HEK293 (cell line): ENCODE results near the gene SLC66A2.

ENCODE experiments used
- CTCF ChIP-seq: fragments of 450-650 bp; formaldehyde crosslinking; IDR thresholded peaks from 2 replicates; pipeline ENCODE4 v1.5.1; 2016; ENCODE audit warnings: missing biosample characterization, missing genetic modification characterization
- GFI1B ChIP-seq: fragments of 450-650 bp; formaldehyde crosslinking; IDR thresholded peaks from 2 replicates; pipeline ENCODE4 v1.5.1; 2016; ENCODE audit warnings: missing biosample characterization, missing genetic modification characterization
- KLF16 ChIP-seq: fragments of 450-650 bp; formaldehyde crosslinking; IDR thresholded peaks from 2 replicates; pipeline ENCODE4 v1.5.1; 2017; ENCODE audit warnings: missing biosample characterization, missing genetic modification characterization
- PRDM1 ChIP-seq: fragments of 450-650 bp; formaldehyde crosslinking; IDR thresholded peaks from 2 replicates; pipeline ENCODE4; 2016; ENCODE audit warnings: missing biosample characterization, missing genetic modification characterization
- REPIN1 ChIP-seq: fragments of 450-650 bp; formaldehyde crosslinking; IDR thresholded peaks from 2 replicates; pipeline ENCODE4 v1.5.1; 2017; ENCODE audit warnings: missing biosample characterization, missing genetic modification characterization, low read depth
- ZNF140 ChIP-seq: fragments of 450-650 bp; formaldehyde crosslinking; IDR thresholded peaks from 2 replicates; pipeline ENCODE4 v1.5.1; 2016; ENCODE audit warnings: missing biosample characterization, missing genetic modification characterization
- ZNF184 ChIP-seq: fragments of 450-650 bp; IDR thresholded peaks from 2 replicates; pipeline ENCODE4 v1.5.1; 2018; ENCODE audit warnings: missing biosample characterization, mild to moderate bottlenecking, missing genetic modification characterization
- ZNF23 ChIP-seq: fragments of 450-650 bp; formaldehyde crosslinking; IDR thresholded peaks from 2 replicates; pipeline ENCODE4 v1.5.1; 2016; ENCODE audit warnings: missing biosample characterization, missing genetic modification characterization, borderline replicate concordance
- ZNF239 ChIP-seq: fragments of 450-650 bp; formaldehyde crosslinking; IDR thresholded peaks from 2 replicates; pipeline ENCODE4 v1.5.1; 2016; ENCODE audit warnings: missing biosample characterization, missing genetic modification characterization
- TF ChIP-seq, protein P1 (sequence below): fragments of 450-650 bp; formaldehyde crosslinking; IDR thresholded peaks from 2 replicates; pipeline ENCODE4 v1.5.1; 2016; ENCODE audit warnings: missing biosample characterization, missing genetic modification characterization, low read depth
- TF ChIP-seq, protein P2 (sequence below): fragments of 450-650 bp; formaldehyde crosslinking; IDR thresholded peaks from 2 replicates; pipeline ENCODE4 v1.5.1; 2017; ENCODE audit warnings: missing biosample characterization, missing genetic modification characterization
- TF ChIP-seq, protein P3 (sequence below): sonication (generic); formaldehyde crosslinking; IDR thresholded peaks from 2 replicates; pipeline ENCODE4 v1.8.1; 2022; ENCODE audit warnings: mild to moderate bottlenecking, moderate library complexity, missing genetic modification reagents

DNA sequence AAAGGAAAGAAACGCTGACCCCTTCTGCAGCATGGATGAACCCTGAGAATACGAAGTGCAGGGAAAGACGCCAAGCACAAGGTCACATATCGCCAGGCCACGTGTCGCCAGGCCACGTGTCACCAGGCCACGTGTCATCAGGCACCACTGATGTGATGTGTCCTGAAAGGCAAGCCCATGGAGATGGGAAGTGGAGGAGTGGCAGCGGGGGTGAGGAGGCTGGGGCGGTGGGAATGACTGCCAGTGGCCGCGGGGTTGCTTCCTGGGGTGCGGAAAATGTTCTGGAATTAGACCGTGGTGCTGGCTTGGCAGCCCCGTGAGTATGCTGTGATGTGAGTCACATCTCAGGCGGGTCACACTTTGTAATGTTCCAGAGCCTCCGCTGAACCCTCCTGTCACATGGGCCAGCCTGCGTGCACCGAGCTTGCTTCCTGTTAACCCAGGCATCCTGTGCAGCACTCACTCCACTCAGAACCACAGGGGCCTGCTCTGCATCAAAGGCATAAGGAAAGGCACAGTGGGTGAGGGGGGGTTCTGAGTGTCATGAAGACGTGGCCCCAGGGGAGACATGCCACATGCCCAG lies 39.0 kb downstream of the SLC66A2 start:
- no peak for TF ChIP-seq CTCF (tag by site-specific recombination)
- TF ChIP-seq ZNF184 (tag by site-specific recombination) = no peak
- no peak for TF ChIP-seq REPIN1 (tag by site-specific recombination)
- TF ChIP-seq PRDM1 (tag by site-specific recombination) = no peak
- TF ChIP-seq, protein P1, sequence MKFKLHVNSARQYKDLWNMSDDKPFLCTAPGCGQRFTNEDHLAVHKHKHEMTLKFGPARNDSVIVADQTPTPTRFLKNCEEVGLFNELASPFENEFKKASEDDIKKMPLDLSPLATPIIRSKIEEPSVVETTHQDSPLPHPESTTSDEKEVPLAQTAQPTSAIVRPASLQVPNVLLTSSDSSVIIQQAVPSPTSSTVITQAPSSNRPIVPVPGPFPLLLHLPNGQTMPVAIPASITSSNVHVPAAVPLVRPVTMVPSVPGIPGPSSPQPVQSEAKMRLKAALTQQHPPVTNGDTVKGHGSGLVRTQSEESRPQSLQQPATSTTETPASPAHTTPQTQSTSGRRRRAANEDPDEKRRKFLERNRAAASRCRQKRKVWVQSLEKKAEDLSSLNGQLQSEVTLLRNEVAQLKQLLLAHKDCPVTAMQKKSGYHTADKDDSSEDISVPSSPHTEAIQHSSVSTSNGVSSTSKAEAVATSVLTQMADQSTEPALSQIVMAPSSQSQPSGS (tag by site-specific recombination) = no peak
- TF ChIP-seq, protein P2, sequence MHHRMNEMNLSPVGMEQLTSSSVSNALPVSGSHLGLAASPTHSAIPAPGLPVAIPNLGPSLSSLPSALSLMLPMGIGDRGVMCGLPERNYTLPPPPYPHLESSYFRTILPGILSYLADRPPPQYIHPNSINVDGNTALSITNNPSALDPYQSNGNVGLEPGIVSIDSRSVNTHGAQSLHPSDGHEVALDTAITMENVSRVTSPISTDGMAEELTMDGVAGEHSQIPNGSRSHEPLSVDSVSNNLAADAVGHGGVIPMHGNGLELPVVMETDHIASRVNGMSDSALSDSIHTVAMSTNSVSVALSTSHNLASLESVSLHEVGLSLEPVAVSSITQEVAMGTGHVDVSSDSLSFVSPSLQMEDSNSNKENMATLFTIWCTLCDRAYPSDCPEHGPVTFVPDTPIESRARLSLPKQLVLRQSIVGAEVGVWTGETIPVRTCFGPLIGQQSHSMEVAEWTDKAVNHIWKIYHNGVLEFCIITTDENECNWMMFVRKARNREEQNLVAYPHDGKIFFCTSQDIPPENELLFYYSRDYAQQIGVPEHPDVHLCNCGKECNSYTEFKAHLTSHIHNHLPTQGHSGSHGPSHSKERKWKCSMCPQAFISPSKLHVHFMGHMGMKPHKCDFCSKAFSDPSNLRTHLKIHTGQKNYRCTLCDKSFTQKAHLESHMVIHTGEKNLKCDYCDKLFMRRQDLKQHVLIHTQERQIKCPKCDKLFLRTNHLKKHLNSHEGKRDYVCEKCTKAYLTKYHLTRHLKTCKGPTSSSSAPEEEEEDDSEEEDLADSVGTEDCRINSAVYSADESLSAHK (tag by site-specific recombination) = no peak
- no peak for TF ChIP-seq KLF16 (tag by site-specific recombination)
- no peak for TF ChIP-seq GFI1B
- TF ChIP-seq, protein P3, sequence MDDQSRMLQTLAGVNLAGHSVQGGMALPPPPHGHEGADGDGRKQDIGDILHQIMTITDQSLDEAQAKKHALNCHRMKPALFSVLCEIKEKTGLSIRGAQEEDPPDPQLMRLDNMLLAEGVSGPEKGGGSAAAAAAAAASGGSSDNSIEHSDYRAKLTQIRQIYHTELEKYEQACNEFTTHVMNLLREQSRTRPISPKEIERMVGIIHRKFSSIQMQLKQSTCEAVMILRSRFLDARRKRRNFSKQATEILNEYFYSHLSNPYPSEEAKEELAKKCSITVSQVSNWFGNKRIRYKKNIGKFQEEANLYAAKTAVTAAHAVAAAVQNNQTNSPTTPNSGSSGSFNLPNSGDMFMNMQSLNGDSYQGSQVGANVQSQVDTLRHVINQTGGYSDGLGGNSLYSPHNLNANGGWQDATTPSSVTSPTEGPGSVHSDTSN (CRISPR knock-in tag) = no peak
- no peak for TF ChIP-seq ZNF23 (tag by site-specific recombination)
- no peak for TF ChIP-seq ZNF239 (tag by site-specific recombination)
- TF ChIP-seq ZNF140 = no peak
